SK-N-SH (cell line): ENCODE measurements around the gene RNMT. TPM values are rescaled to one million over a fixed set of nuclear protein-coding genes. Genes with fewer than 3 reads are reported as not detected.

Source experiments
- CTCF ChIA-PET: fragments of 300-600, 350-600 bp; formaldehyde crosslinking; extraction: SDS; loops from one replicate; lab custom pipeline; 2021; lab: Yijun Ruan, JAX
- POLR2A ChIA-PET: fragments of 350-600 bp; sonication (Branson Sonifier 250); formaldehyde crosslinking; extraction: SDS; loops from one replicate; lab custom pipeline; 2020; ENCODE audit warnings: antibody characterized with exemption, inconsistent platforms; lab: Yijun Ruan, JAX
- DNase-seq: peaks from one replicate; pipeline ENCODE4 v3.0.0; 2012
- H2AFZ ChIP-seq: fragments of 200-600 bp; sonication (generic); 2 replicates; pipeline ENCODE4 v1.8.1; 2016; ENCODE audit warnings: antibody characterized with exemption, mild to moderate bottlenecking, low read depth
- H3F3A ChIP-seq: fragments of 200-600 bp; sonication (generic); replicated peaks from 2 replicates; pipeline ENCODE3; 2016; ENCODE audit warnings: antibody characterized with exemption, mild to moderate bottlenecking; ENCODE audit not compliant: insufficient read depth
- H3K27ac ChIP-seq, 2 experiments: fragments of 200-500 bp in 1 of 2; fragments of 200-600 bp in 1 of 2; sonication (Bioruptor generic) in 1 of 2; sonication (generic), shearing (Covaris generic) in 1 of 2; 2 replicates each; pipeline versions ENCODE4 v1.5.1 to v1.6.1; 2014 to 2016; ENCODE audit warnings: low read depth in 2 of 2, inconsistent platforms in 1 of 2, low read length in 1 of 2, mild to moderate bottlenecking in 1 of 2, mixed read lengths in 1 of 2
- H3K27me3 ChIP-seq: fragments of 200-600 bp; sonication (generic), shearing (Covaris generic); 2 replicates; pipeline ENCODE4 v1.6.1; 2016; ENCODE audit warnings: mixed run types; ENCODE audit not compliant: insufficient read depth
- H3K36me3 ChIP-seq, 2 experiments: fragments of 200-500 bp in 1 of 2; fragments of 200-600 bp in 1 of 2; sonication (Bioruptor generic) in 1 of 2; sonication (generic) in 1 of 2; replicated peaks in 1 of 2; 2 replicates each; pipeline versions ENCODE3 to v1.5.1; 2014 to 2016; ENCODE audit warnings: low read length in 1 of 2, mild to moderate bottlenecking in 1 of 2; ENCODE audit not compliant: insufficient read depth in 2 of 2, control insufficient read depth in 1 of 2
- H3K4me1 ChIP-seq, 2 experiments: fragments of 200-500 bp in 1 of 2; fragments of 200-600 bp in 1 of 2; sonication (Bioruptor generic) in 1 of 2; sonication (generic), shearing (Covaris generic) in 1 of 2; 2 replicates each; pipeline versions ENCODE4 v1.5.1 to v1.6.1; 2014 to 2016; ENCODE audit warnings: low read depth in 1 of 2, low read length in 1 of 2, mixed run types in 1 of 2; ENCODE audit not compliant: insufficient read depth in 2 of 2, control insufficient read depth in 1 of 2
- H3K4me2 ChIP-seq: fragments of 200-600 bp; sonication (generic), shearing (Covaris generic); 2 replicates; pipeline ENCODE4 v1.6.1; 2017; ENCODE audit warnings: mixed run types
- H3K4me3 ChIP-seq, 2 experiments: fragments of 200-500 bp in 1 of 2; fragments of 200-600 bp in 1 of 2; sonication (Bioruptor generic) in 1 of 2; sonication (generic), shearing (Covaris generic) in 1 of 2; 2 replicates each; pipeline versions ENCODE4 v1.5.1 to v1.8.1; 2014 to 2016; ENCODE audit warnings: low read depth in 2 of 2, inconsistent platforms in 1 of 2, low read length in 1 of 2, mild to moderate bottlenecking in 1 of 2, mixed read lengths in 1 of 2, moderate library complexity in 1 of 2
- H3K79me2 ChIP-seq: fragments of 200-600 bp; sonication (generic); 2 replicates; pipeline ENCODE4 v1.8.1; 2017; ENCODE audit warnings: mild to moderate bottlenecking; ENCODE audit not compliant: insufficient read depth
- H3K9ac ChIP-seq: fragments of 200-600 bp; sonication (generic); 2 replicates; pipeline ENCODE4 v1.6.1; 2017; ENCODE audit warnings: mixed run types
- H3K9me2 ChIP-seq: fragments of 200-600 bp; sonication (generic); 2 replicates; pipeline ENCODE4 v1.6.1; 2017; ENCODE audit warnings: mixed run types
- H3K9me3 ChIP-seq: fragments of 200-600 bp; sonication (generic); 2 replicates; pipeline ENCODE4 v1.6.1; 2017; ENCODE audit warnings: mixed run types, mild to moderate bottlenecking, moderate library complexity
- H4K20me1 ChIP-seq: fragments of 200-600 bp; sonication (generic); 2 replicates; pipeline ENCODE4 v1.6.1; 2017; ENCODE audit warnings: mild to moderate bottlenecking, mixed run types; ENCODE audit not compliant: insufficient read depth
- CHD2 ChIP-seq: fragments of 150-350 bp; IDR thresholded peaks from 2 replicates; pipeline ENCODE4 v1.6.1; 2018; ENCODE audit warnings: low read length; ENCODE audit not compliant: partially characterized antibody
- FOXM1 ChIP-seq: IDR thresholded peaks from 2 replicates; pipeline ENCODE4 v1.4.0; 2012; ENCODE audit warnings: low read depth, mild to moderate bottlenecking
- GABPA ChIP-seq: IDR thresholded peaks from 2 replicates; pipeline ENCODE4 v1.4.0; 2012; ENCODE audit warnings: low read depth, mild to moderate bottlenecking
- MXI1 ChIP-seq: IDR thresholded peaks from 2 replicates; pipeline ENCODE4 v1.6.1; 2012; ENCODE audit warnings: mild to moderate bottlenecking, low read depth, low read length, improper control_type of control experiment
- NFIC ChIP-seq: IDR thresholded peaks from 2 replicates; pipeline ENCODE4 v1.4.0; 2012; ENCODE audit warnings: borderline replicate concordance
- NRF1 ChIP-seq: IDR thresholded peaks from 2 replicates; pipeline ENCODE4 v1.6.1; 2012; ENCODE audit warnings: low read depth, mild to moderate bottlenecking, low read length
- POLR2AphosphoS5 ChIP-seq: IDR thresholded peaks from 2 replicates; pipeline ENCODE4 v1.6.1; 2012; ENCODE audit warnings: low read depth, low read length
- RCOR1 ChIP-seq: fragments of 150-350 bp; IDR thresholded peaks from 2 replicates; pipeline ENCODE4 v1.6.1; 2017; ENCODE audit warnings: antibody characterized with exemption, low read length
- SIN3A ChIP-seq: IDR thresholded peaks from 2 replicates; pipeline ENCODE4 v1.6.1; 2012; ENCODE audit warnings: low read depth, mild to moderate bottlenecking, low read length, moderate library complexity, borderline replicate concordance
- SMC3 ChIP-seq: IDR thresholded peaks from 2 replicates; pipeline ENCODE4 v1.6.1; 2012; ENCODE audit warnings: low read depth, low read length, improper control_type of control experiment
- TAF1 ChIP-seq: IDR thresholded peaks from 2 replicates; pipeline ENCODE4 v1.6.1; 2012; ENCODE audit warnings: low read depth, mild to moderate bottlenecking, low read length, moderate library complexity, borderline replicate concordance
- TEAD4 ChIP-seq: IDR thresholded peaks from 2 replicates; pipeline ENCODE4 v1.4.0; 2012; ENCODE audit warnings: mild to moderate bottlenecking, borderline replicate concordance; ENCODE audit not compliant: insufficient read depth
- YY1 ChIP-seq: IDR thresholded peaks from 2 replicates; pipeline ENCODE4 v1.4.0; 2012; ENCODE audit warnings: low read depth, mild to moderate bottlenecking
- WGBS: methylation state at CpG from one replicate; pipeline ENCODE4 v1.1.6; 2017; ENCODE audit warnings: low lambda C conversion rate; 5-methylcytosine and 5-hydroxymethylcytosine counted together
- polyA plus RNA-seq, 3 experiments: library from polyadenylated mRNA; depleted of rRNA; stranded (reverse); fragments of >200 nt; gene quantifications; 2 replicates each; pipeline ENCODE4 v1.2.3, GENCODE V29; 2012
- TF ChIP-seq, protein P1 (sequence below): IDR thresholded peaks from 2 replicates; pipeline ENCODE4 v1.4.0; 2012; ENCODE audit warnings: low read depth
- TF ChIP-seq, protein P2 (sequence below): IDR thresholded peaks from 2 replicates; pipeline ENCODE4 v1.4.0; 2012; ENCODE audit warnings: low read depth, borderline replicate concordance
- TF ChIP-seq, protein P3 (sequence below): IDR thresholded peaks from 2 replicates; pipeline ENCODE4 v1.4.0; 2012; ENCODE audit warnings: low read depth, borderline replicate concordance
- TF ChIP-seq, protein P4 (sequence below): fragments of 150-350 bp; IDR thresholded peaks from 2 replicates; pipeline ENCODE4 v1.6.1; 2017; ENCODE audit warnings: antibody characterized with exemption, low read length, low read depth, borderline replicate concordance
- TF ChIP-seq, protein P5 (sequence below): fragments of 150-350 bp; IDR thresholded peaks from 2 replicates; pipeline ENCODE4 v1.6.1; 2016; ENCODE audit warnings: mild to moderate bottlenecking, low read depth, low read length
- TF ChIP-seq, protein P6 (sequence below): fragments of 200-600 bp; sonication (generic); IDR thresholded peaks from 2 replicates; pipeline ENCODE4 v1.6.1; 2017; ENCODE audit warnings: antibody characterized with exemption, mild to moderate bottlenecking, moderate library complexity
- TF ChIP-seq, protein P7 (sequence below): IDR thresholded peaks from 2 replicates; pipeline ENCODE4 v1.6.1; 2012; ENCODE audit warnings: mild to moderate bottlenecking, low read depth, low read length, moderate library complexity

The RNMT gene
- polyA plus RNA-seq, 1 of the 3 experiments (the other 2 are of a cell fraction) = 12.7 TPM

DNA sequence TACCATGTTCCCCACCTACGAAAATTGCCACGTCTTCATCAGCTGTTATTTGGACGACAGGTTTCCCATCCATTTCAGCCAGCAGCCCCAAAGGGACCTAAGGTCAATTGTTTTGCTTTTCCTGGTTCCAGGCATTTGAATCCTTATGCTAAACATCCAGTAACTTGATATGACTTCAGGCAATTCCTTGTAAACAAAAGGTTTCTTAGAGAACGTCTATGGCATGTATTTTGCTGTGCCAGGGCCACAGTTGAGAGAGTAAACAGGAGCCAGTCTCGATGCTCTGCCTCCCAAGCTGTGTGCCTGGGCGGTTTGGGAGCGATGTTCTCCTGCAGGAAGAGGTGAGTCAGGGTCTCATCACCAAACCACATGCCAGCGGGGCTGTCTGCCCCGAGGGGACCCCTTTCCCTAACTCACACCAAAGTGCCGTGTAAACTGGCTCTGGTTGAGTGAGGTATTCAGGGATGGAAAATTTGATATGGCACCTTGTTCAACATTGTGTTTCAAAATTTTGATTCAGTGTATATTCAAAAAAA, 84.5 kb downstream of the RNMT start:
- H3K9me3 ChIP-seq = no peaks in the 10 kb centered on the region
- no peak overlapping the region for H3K27ac ChIP-seq
- no peaks in the 10 kb centered on the region for H3K79me2 ChIP-seq
- ChIA-PET POLR2A (no interaction called here), CTCF (interaction anchor here (1.2 to 9.1 kb wide), 6 partner anchors 8 to 276 kb away, joined by 3 to 60 read pairs (median 6); no protein-coding TSS in a partner anchor)
- TF ChIP-seq POLR2AphosphoS5 = no peak
- TF ChIP-seq GABPA = no peak
- TF ChIP-seq SIN3A = no peak
- TF ChIP-seq, protein P1, sequence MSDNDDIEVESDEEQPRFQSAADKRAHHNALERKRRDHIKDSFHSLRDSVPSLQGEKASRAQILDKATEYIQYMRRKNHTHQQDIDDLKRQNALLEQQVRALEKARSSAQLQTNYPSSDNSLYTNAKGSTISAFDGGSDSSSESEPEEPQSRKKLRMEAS = no peak
- TF ChIP-seq TEAD4 = no peak
- no peak for TF ChIP-seq MXI1
- TF ChIP-seq, protein P2, sequence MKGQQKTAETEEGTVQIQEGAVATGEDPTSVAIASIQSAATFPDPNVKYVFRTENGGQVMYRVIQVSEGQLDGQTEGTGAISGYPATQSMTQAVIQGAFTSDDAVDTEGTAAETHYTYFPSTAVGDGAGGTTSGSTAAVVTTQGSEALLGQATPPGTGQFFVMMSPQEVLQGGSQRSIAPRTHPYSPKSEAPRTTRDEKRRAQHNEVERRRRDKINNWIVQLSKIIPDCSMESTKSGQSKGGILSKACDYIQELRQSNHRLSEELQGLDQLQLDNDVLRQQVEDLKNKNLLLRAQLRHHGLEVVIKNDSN = no peak
- TF ChIP-seq, protein P3, sequence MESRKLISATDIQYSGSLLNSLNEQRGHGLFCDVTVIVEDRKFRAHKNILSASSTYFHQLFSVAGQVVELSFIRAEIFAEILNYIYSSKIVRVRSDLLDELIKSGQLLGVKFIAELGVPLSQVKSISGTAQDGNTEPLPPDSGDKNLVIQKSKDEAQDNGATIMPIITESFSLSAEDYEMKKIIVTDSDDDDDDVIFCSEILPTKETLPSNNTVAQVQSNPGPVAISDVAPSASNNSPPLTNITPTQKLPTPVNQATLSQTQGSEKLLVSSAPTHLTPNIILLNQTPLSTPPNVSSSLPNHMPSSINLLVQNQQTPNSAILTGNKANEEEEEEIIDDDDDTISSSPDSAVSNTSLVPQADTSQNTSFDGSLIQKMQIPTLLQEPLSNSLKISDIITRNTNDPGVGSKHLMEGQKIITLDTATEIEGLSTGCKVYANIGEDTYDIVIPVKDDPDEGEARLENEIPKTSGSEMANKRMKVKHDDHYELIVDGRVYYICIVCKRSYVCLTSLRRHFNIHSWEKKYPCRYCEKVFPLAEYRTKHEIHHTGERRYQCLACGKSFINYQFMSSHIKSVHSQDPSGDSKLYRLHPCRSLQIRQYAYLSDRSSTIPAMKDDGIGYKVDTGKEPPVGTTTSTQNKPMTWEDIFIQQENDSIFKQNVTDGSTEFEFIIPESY = no peak
- TF ChIP-seq YY1 = no peak
- TF ChIP-seq TAF1 = no peak
- no peak for TF ChIP-seq NRF1
- TF ChIP-seq FOXM1 = no peak
- no peak for TF ChIP-seq NFIC
- no peak for TF ChIP-seq CHD2
- TF ChIP-seq SMC3 = no peak
- TF ChIP-seq, protein P4, sequence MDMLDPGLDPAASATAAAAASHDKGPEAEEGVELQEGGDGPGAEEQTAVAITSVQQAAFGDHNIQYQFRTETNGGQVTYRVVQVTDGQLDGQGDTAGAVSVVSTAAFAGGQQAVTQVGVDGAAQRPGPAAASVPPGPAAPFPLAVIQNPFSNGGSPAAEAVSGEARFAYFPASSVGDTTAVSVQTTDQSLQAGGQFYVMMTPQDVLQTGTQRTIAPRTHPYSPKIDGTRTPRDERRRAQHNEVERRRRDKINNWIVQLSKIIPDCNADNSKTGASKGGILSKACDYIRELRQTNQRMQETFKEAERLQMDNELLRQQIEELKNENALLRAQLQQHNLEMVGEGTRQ = no peak
- TF ChIP-seq RCOR1 = no peak
- TF ChIP-seq, protein P5, sequence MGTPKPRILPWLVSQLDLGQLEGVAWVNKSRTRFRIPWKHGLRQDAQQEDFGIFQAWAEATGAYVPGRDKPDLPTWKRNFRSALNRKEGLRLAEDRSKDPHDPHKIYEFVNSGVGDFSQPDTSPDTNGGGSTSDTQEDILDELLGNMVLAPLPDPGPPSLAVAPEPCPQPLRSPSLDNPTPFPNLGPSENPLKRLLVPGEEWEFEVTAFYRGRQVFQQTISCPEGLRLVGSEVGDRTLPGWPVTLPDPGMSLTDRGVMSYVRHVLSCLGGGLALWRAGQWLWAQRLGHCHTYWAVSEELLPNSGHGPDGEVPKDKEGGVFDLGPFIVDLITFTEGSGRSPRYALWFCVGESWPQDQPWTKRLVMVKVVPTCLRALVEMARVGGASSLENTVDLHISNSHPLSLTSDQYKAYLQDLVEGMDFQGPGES = no peak
- TF ChIP-seq, protein P6, sequence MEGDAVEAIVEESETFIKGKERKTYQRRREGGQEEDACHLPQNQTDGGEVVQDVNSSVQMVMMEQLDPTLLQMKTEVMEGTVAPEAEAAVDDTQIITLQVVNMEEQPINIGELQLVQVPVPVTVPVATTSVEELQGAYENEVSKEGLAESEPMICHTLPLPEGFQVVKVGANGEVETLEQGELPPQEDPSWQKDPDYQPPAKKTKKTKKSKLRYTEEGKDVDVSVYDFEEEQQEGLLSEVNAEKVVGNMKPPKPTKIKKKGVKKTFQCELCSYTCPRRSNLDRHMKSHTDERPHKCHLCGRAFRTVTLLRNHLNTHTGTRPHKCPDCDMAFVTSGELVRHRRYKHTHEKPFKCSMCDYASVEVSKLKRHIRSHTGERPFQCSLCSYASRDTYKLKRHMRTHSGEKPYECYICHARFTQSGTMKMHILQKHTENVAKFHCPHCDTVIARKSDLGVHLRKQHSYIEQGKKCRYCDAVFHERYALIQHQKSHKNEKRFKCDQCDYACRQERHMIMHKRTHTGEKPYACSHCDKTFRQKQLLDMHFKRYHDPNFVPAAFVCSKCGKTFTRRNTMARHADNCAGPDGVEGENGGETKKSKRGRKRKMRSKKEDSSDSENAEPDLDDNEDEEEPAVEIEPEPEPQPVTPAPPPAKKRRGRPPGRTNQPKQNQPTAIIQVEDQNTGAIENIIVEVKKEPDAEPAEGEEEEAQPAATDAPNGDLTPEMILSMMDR = no peak
- TF ChIP-seq, protein P7, sequence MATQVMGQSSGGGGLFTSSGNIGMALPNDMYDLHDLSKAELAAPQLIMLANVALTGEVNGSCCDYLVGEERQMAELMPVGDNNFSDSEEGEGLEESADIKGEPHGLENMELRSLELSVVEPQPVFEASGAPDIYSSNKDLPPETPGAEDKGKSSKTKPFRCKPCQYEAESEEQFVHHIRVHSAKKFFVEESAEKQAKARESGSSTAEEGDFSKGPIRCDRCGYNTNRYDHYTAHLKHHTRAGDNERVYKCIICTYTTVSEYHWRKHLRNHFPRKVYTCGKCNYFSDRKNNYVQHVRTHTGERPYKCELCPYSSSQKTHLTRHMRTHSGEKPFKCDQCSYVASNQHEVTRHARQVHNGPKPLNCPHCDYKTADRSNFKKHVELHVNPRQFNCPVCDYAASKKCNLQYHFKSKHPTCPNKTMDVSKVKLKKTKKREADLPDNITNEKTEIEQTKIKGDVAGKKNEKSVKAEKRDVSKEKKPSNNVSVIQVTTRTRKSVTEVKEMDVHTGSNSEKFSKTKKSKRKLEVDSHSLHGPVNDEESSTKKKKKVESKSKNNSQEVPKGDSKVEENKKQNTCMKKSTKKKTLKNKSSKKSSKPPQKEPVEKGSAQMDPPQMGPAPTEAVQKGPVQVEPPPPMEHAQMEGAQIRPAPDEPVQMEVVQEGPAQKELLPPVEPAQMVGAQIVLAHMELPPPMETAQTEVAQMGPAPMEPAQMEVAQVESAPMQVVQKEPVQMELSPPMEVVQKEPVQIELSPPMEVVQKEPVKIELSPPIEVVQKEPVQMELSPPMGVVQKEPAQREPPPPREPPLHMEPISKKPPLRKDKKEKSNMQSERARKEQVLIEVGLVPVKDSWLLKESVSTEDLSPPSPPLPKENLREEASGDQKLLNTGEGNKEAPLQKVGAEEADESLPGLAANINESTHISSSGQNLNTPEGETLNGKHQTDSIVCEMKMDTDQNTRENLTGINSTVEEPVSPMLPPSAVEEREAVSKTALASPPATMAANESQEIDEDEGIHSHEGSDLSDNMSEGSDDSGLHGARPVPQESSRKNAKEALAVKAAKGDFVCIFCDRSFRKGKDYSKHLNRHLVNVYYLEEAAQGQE = no peak
- no peaks in the 10 kb centered on the region for H3K9me2 ChIP-seq
- H3K9ac ChIP-seq = no peak overlapping the region
- no peaks in the 10 kb centered on the region for H3F3A ChIP-seq
- H3K4me3 ChIP-seq = no peak overlapping the region
- H4K20me1 ChIP-seq = no peaks in the 10 kb centered on the region
- no peak overlapping the region for H3K4me2 ChIP-seq
- H2AFZ ChIP-seq = no peak overlapping the region
- no peak for DNase-seq
- 4% methylated on average over 10 of the region's 10 CpGs for WGBS
- H3K4me1 ChIP-seq = no peaks in the 10 kb centered on the region
- no peaks in the 10 kb centered on the region for H3K36me3 ChIP-seq
- H3K27me3 ChIP-seq = peaks cover 23% of the 10 kb centered on the region; the same call in 1 of the 2 replicates
